Activated effector memory CD4-positive, alpha-beta T cell treated with anti-CD3 and anti-CD28 coated beads, Interleukin-2, amount 50 U/mL, for 16 hours (primary cell): ENCODE data around the gene CRB1.
"Not testable (repeated sequence)": the region's sequence is repeated elsewhere in the genome, so short reads cannot be mapped to it uniquely, and the experiment has no call there.

ENCODE experiments used
- DNase-seq: peaks from one replicate; pipeline ENCODE4 v3.0.0-alpha.2; 2020

CRB1 gene

DNA sequence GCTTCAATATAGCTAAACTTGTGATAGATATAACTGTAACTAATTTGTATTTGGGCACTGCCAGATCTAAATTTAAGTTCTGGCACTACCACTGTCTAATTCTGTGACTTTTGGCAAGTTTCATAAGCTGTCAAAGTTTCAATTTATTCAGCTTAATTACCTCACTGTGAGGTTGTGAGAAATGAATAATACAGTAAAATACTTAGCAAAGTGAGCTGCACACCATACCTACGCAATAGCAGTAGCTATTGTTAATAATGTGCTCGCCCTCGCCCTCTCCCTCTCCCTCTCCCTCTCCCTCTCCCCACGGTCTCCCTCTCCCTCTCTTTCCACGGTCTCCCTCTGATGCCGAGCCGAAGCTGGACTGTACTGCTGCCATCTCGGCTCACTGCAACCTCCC is 136.7 kb downstream of the CRB1 start:
- DNase-seq = not testable (repeated sequence)

DNA sequence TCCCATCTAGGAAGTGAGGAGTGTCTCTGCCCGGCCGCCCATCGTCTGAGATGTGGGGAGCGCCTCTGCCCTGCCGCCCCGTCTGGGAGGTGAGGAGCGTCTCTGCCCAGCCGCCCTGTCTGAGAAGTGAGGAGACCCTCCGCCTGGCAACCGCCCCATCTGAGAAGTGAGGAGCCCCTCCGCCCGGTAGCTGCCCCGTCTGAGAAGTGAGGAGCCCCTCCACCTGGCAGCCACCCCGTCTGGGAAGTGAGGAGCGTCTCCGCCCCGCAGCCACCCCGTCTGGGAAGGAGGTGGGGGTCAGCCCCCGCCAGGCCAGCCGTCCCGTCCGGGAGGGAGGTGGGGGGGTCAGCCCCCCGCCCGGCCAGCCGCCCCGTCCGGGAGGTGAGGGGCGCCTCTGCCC is 137.6 kb downstream of the CRB1 start:
- not testable (repeated sequence) for DNase-seq

DNA sequence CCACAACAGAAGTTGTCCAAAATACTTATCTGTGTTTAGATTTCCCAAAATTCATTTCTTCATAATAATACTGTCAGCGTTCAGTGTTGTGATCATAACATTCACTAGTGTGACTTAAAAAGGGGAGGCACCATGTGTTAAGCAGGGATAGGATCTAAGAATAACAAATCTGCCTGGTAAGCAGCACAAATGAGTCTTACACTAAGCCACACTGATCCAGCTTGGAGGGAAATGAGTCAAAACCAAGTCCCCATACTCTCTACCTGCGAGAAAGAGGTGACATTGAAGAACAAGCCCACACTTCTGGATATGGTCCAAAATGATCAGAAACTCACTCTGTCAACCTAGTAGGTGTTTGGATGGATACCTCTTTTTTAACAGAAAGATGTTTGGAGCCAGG is 145.5 kb downstream of the CRB1 start:
- DNase-seq = no peak

DNA sequence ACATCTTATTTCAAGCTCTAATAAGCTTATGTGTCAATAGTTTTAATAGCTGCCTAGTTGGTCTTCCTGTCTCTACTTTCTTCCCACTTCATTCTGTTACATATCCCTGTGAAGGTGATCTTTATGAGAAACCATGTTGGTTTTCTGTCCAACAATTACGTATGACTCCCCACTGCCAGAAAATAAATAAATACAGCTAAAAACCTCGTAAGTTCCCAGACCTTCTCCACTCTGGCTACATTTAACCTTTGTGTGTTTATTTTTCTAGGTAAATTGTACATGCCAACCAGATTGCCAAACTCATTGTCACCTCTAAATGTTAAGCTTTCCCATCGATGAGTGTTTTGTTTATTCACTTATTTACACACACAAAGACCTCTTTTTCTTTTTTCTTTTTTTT is 147.2 kb downstream of the CRB1 start:
- no peak for DNase-seq

DNA sequence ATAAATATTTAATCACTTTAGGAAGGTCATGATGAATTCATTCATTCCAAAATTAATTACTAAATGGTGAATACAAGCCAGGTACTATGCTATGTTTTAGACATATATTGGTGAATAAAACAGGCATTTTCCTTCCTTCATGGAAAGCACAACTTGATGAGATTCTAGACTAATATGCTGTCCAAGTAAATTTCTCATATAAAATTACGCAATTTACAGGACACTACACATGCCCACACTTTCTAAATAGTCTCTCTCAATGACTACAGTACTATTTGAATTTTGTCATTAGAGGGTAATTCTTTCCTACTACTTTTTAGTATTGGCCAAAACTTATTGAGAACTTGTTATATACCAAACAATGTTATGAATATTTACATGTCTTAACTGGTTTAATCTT is 150.6 kb downstream of the CRB1 start:
- no peak for DNase-seq

DNA sequence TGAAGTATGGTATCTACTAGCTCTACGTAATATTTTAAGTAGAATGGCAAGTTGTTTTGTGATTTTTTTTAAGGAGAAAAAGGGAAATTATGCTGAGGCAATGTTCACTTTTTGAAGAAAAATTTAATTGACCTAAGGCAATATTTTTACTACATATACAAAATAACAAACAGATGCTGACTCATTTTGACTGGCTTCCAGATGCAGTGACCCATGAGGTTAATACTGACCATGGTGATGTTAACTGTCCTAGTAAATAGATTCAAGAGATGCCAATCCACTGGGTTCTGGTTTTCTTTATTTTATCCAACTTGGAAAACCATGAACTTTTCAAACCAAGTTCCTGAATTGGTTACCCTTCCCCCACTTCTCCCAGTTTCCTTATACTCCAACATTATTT is 154.9 kb downstream of the CRB1 start:
- no peak for DNase-seq

DNA sequence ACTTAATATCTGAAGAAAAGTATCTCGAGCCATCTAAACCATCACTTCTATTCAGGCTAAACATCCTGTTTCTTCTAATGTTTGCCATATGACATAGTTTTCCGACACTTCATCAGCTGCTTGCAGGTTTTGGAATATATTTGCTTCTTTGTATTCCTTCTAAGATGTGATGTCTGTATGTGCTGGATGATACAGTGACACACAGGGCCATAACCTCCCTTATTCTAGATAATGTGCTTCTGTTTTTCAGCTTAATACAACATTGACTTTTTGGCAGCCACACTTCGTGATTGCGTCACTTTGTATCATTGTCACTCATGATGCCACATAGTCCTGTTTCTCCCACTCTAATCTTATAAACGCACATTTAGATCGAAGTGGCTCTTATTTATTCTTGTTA is 156.3 kb downstream of the CRB1 start:
- no peak for DNase-seq

DNA sequence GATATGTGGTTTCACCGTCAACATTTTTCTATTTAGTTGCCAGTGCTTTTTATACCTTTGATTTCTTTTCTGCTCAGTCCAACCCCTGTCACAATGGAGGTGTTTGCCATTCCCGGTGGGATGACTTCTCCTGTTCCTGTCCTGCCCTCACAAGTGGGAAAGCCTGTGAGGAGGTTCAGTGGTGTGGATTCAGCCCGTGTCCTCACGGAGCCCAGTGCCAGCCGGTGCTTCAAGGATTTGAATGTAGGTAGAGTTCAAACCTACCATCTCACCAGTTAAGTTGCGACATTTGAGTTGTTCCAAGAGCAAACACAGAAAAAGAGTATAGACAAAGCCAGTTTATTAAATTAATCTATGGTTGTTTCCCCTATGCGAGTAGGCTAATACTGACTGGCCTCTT is 161.3 kb downstream of the CRB1 start:
- DNase-seq = no peak

DNA sequence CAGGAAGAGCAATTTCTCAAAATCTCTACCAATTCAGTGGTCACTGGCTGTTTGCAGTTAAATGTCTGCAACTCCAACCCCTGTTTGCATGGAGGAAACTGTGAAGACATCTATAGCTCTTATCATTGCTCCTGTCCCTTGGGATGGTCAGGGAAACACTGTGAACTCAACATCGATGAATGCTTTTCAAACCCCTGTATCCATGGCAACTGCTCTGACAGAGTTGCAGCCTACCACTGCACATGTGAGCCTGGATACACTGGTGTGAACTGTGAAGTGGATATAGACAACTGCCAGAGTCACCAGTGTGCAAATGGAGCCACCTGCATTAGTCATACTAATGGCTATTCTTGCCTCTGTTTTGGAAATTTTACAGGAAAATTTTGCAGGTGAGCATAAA is 167.2 kb downstream of the CRB1 start:
- DNase-seq = no peak

DNA sequence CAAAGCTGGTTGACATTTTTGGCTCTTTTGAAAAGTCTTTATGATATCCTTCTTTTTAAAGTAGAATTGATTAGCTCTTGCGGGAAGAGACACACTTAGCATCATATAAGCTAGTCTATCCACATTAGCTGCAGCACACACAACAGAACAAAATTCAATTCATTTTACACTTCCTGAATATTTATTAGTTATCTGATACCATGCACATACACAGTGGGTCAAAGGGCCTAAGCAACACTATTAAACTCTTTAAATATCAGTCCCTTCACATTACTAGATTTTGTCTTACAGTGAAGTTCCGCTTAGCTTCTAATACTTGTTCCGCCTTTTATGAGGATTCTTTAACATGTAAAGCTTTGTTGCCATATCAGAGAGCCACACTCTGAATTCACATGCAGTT is 169.5 kb downstream of the CRB1 start:
- DNase-seq = no peak

DNA sequence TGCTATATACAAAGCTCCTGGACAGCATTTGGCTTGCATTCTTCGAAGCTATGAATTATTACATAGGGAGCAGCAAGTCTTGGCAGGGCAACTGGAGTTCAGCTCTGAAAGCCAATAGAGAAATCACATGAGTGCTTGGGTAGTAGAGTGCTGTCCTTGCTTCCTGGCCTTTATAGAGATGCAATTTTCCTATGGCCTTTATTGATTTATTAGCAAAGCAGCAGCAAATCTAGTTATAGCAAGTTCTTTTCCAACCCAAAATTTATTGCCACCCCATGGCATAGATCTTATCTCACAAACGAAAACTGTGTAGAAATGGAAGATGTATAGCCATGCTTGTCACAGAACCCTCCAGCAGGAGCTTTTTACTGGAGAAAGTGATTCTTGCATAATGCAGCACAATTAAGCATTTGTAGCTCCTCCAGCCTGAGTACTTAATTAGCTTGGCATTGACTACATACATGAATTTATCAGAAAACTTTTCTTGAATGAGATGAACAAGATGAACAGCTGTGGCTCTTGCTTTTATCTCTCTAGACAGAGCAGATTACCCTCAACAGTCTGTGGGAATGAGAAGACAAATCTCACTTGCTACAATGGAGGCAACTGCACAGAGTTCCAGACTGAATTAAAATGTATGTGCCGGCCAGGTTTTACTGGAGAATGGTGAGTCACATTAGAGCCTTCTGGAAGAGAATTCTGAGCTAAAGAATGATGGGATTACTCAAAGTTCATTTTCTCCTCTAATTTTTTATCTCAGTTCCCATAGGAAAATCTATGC is 170.1 kb downstream of the CRB1 start:
- no peak for DNase-seq

DNA sequence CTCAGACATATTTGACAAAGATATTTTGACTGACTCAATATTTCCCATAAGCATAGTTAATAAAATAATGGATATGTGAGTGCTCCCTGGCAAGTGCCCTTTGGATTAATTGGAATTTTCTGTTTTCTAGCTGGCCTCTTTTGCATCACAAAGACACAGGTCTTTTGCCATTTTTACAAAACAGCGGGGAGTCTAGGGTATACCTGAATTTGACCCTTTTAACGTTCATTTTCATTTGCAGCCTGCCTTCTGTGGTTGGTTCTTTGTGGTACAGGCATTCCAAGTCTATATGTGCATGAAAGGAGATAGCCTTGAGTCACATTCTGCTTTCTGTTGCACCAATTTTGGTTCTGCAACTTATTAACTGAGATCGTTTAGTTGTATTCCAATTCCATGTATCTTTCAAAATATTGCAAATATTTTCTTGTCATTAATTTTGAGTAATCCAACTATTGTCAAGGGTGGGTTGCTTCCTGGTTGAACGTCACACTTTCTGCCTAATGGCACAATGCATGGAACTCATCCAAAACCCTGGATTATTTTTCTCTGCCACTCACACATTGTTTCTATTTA is 171.7 kb downstream of the CRB1 start:
- DNase-seq = no peak

DNA sequence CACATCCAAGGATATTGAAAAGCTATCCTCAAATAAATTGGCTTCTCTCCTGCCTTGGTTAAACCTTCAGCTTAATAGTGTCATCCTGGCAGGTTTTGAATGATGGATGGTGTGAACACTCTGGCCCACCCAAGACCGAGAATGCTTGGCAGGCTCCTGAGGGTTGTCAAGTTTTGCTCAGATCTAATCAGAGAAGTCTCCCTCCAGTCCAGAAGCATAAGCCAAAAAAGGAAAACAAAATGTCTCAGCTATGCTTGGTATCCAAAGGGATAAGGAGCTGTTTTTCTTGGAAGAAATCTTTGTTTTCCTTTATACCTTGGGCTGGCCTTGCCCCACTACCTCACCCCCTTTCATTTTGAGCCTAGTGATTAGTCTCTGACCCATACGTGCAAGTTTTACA is 172.7 kb downstream of the CRB1 start:
- no peak for DNase-seq

DNA sequence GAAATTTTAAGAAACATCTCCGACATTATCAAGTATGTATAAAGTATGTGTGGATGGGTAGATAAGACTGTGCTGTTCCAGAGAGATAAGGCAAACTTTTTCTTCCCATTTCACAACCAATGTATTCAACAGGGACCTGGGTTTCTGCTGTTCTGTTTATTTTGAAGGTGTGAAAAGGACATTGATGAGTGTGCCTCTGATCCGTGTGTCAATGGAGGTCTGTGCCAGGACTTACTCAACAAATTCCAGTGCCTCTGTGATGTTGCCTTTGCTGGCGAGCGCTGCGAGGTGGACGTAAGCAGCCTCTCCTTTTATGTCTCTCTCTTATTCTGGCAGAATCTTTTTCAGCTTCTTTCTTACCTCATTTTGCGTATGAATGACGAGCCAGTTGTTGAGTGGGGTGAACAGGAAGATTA is 174.0 kb downstream of the CRB1 start:
- DNase-seq = no peak

DNA sequence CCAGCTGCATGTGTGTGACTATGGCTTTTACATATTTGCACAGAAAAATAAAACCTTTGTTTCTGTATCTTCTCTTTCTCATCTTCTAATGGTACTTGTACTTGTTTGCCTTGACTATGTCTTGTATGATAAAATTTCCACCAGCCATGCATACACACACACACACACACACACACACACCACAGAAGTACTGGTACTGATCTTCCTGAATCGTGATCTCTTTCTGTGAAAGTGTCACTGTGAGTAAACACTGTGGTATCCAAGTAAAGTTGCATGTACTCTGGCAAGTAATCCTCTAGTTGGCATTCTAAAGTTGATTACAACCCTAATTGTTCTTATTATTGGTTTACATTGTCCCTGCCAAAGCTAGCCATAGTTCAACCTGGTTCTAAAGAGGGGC is 176.7 kb downstream of the CRB1 start:
- no peak for DNase-seq

DNA sequence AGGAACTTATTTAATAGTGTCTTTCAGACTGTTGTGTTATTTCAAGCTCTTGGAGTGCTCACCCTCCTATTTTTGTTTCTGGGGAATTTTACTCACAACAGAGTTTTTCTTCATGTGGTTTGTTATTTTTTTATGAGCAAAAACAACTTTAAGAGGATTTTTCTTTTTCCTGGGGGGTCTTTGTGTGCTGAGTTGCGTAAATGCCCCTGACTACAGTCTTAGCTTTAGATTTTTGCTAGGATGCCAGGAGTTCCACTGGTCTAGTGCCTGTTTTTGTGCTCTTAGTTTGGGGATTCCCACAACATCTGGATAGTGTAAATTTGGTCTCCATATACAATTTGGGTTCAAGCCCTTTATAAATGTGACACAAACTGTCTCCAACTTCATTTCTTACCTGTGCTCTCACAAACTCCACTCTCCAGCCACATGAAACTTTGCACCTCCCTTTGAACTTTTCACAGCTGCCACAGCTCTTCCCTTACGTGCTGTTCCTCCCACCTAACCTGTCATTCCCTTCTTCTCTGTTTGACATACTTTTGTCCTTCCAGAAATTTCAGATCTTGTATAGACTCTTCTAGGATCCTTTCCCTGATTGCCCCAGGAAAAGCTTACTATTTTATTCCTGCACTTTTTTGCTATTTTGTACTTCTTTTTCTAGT is 180.2 kb downstream of the CRB1 start:
- no peak for DNase-seq

DNA sequence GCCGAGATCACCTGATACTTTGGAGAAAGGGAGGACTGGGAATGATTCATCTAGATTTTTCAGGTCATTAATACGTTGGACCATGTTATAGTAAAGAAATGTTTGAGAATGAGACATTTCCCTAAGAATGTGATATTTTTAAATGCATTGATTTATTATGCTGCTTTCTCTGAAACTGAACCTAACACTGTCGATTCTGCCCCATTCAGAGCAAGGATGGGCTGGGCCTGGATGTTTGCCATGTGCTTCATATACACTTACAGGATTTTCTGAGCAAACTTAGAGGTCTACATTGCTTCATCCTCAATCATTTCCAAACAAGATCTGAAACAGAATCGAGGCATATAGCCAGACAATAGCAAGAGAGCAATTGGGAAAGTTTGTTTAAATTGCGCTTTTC is 183.3 kb downstream of the CRB1 start:
- DNase-seq = no peak

DNA sequence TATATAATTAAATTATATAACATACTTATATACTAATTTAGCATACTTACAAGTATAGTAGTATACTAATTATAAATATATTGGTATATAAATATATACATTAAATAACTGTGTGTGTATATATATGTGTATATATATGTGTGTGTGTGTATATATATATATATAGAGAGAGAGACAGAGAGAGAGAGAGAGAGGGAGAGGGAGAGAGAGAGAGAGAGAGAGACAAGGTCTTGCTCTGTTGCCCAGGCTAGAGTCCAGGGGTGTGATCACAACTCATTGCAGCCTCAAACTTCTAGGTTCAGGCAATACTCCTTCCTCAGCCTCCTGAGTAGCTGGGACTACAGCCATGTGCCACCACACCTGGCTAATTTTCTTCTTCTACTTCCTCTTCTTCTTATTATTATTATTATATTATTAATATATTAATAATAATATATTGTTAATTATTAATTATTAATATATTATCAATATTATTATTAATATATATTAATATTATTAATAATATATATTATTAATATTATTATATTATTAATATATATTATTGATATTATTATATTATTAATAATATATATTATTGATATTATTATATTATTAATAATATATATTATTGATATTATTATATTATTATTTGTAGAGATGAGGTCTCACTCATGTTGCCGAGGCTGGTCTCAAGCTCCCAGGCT is 185.5 kb downstream of the CRB1 start:
- DNase-seq = no peak

DNA sequence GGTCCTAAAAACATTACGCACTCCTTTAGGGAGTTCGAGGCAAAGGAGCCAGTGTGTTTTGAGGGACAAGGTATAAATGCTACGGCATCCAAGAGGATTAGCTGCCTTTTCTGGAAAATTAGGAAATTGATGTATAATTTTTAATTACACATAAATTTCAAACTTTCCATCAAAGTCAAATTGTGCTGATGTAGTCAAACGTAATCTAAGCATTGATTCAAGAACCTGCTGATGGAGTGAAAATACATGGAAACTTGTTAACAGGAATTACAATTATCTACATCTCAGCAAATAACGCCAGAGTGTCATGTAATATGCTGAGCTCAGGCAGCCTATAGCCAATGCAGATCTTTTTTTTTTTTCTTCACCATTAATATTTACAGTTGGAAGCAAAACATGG is 194.5 kb downstream of the CRB1 start:
- DNase-seq = no peak

DNA sequence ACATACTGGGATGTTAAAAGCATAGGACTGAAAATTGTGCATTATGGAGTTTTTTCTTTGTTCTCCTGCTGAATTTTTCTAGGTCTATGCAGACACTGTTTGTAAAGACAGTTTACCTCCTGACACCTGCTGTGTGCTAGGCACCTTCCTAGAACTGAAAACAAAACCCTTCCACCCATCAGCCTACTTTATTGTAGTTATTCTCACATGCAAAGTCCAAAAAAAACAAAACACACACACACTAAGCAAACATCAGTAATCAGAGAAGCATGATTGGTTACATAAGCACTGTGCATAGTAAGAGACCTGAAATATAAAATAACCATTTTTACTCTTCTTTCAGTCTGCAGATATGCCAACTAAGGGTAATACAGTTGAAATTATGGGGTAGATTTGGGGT is 195.1 kb downstream of the CRB1 start:
- no peak for DNase-seq

DNA sequence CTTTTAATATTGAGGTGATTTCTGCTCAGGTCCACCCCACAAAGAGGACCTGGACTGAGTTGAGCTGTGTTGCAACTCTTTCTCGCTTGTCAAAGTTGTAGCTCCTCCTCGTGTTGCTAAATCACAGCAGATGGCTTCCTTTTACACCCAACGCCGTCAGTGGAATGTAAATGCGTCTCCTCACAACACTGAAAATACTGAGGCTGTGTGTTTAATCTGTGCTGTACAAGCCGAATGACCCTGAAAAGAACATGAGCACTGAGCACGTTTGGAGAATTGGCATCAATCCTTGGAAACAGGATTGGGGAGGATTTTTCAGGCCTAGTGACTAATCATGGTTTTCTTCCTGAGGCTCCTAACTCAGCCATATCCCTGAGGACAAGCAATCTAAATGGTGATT is 196.0 kb downstream of the CRB1 start:
- DNase-seq = no peak

DNA sequence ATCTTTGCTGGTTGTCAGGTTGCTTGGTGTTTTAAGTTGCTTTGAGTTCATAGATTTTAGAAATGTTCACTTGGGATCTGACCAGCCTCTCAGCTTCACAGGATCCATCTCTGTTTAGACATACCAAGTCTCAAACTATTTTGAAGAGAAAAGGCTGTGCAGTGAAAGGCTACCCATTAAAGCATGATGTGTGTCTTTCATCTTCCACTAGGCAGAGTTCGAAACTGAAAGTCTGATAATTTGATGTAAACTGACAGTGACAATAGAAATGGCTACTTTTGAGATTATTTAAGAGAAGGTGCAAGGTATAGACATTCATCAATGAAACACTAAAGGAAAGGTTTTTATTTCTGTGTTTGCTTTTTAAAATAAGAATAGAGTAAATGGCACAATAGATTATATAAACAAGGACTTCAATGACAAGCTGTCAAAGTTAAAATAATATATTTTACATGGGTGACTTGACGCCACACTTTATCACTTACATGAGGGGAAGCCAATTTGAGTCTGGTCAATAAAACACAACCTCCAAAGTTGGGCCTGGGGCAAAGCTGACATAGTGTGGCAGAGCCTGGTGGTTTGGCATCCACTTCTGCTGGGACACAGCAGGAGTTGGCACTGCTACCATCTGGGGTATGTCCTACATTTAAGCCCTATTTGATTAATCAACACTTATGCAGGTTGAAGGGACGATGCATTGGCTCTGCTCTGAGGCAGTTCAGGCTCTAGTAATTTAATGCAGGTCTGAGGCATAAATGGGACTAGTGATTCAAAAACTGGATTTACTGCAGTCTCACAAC is 197.7 kb downstream of the CRB1 start:
- DNase-seq = no peak

DNA sequence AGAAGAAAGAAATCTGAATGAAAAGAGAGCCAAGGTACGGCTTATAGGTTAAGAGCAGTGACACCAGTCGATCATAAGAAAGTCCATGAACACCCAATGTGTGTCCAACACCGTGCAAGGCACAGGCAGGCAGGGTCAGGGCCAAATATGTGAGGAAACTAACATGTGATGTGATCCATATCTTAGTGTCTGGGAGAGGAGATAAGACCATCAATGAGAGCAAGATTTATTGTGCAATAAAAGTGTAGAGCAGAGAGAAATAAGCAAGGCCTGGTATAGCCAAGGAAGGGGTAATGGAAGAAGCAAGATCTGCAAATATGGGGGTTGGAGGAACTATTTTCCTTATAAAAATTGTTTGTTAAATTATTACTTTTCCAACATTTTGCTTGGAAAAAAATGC is 198.8 kb downstream of the CRB1 start:
- no peak for DNase-seq
